ENCODE measurements around the gene VAMP1.
"Not testable (repeated sequence)": the region's sequence is repeated elsewhere in the genome, so short reads cannot be mapped to it uniquely, and the experiment has no call there.

VAMP1 gene

GRCh38 chr12:6469609-6470374, 685 bp downstream of the VAMP1 start:
- DNase-seq (ENCODE audit: low read depth in 3 of 3, low spot score in 1 of 3), result no peak

- no peak for DNase-seq (ENCODE audit: low read depth in 3 of 3, low spot score in 1 of 3)
Measured at GRCh38 chr12:6469092-6469491, 1.4 kb downstream of the VAMP1 start.

DNA sequence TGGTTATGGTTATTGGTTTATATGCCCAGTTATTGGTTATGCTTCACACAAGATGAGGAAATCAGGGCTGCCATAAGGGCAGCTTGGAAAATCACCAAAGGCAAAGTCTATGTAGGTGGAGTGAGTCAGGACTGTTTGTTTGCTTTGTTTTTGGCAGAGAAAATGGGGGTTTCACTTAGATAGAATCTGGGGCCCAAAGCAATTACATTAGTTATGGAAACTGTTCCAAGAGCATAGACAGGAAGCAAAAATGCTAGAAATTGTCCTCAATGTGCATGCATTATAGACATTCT, 2.2 kb downstream of the VAMP1 start:
- no peak for DNase-seq (ENCODE audit: low read depth in 3 of 3, low spot score in 1 of 3)

DNA sequence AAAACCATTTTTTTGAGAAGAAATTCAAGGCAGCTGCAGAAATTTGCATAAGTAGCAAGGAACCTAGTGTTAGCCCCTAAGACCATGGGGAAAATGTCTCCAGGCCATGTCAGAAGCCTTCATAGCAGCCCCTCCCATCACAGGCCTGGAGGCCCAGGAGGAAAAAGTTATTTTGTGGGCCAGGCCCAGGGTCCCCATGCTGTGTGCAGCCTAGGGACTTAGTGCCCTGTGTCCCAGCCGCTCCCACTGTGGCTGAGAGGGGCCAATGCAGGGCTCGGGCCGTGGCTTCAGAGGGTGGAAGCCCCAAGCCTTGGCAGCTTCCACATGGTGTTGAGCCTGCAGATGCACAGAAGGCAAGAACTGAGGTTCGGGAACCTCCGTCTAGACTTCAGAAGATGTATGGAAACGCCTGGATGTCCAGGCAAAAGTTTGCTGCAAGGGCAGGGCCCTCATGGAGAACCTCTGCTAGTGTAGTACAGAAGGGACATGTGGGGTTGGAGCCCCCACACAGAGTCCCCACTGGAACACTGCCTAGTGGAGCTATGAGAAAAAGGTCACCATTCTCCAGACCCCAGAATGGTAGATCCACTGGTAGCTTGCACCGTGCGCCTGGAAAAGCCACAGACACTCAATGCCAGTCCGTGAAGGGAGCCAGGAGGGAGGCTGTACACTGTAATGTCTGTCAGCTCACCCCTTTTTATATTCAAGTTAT, 2.8 kb downstream of the VAMP1 start:
- not testable (repeated sequence) for DNase-seq (ENCODE audit: low read depth in 3 of 3, low spot score in 1 of 3)

DNA sequence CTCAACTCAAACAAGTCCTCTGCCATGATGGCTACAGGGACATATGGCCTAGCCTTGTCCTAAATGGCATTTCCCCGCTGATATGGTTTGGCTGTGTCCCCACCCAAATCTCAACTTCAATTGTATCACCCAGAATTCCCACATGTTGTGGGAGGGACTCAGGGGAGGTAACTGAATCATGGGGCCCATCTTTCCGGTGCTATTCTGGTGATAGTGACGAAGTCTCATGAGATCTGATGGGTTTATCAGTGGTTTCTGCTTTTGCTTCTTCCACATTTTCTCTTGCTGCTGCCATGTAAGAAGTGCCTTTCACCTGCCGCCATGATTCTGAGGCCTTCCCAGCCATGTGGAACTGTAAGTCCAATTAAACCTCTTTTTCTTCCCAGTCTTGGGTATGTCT, 3.7 kb downstream of the VAMP1 start:
- not testable (repeated sequence) for DNase-seq (ENCODE audit: low read depth in 3 of 3, low spot score in 1 of 3)

DNA sequence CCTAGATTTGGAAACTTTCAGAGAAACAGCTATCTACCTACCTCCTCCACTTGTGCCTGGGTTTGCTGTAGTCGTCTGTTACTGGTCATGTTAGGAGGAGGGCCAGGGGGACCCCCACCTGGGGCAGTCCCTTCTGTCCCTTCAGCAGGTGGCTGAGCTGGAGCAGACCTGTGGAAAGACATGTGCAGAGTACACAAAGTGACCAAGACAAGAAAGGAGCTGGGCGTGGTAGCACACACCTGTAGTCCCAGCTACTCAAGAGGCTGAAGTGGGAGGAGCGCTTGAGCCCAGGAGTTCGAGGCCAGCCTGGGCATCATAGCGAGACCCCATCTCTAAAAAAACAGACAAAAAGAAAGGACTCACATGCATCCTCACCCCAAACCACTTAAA, 4.3 kb downstream of the VAMP1 start:
- DNase-seq (ENCODE audit: low read depth in 3 of 3, low spot score in 1 of 3), result no peak

- no peak for DNase-seq (ENCODE audit: low read depth in 3 of 3, low spot score in 1 of 3)
Measured at GRCh38 chr12:6465467-6466183, 4.9 kb downstream of the VAMP1 start.

DNA sequence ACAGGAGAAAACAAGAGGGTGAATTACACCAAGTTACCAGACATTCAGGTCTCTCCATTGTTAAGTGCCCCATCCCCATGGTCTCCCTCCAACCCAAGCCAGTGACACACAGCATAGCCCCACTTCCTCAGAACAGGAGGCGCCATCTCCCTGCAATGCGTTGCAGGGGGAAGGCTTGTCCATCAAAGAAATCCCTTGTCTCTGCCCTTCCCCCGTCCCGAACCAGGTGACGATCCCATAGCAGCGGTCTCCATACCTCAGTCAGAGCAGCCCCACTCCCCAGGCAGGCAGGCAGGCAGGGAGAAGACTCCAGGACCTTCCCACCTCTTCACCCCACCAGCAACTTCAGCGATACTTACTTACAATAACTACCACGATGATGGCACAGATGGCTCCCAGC, 5.9 kb downstream of the VAMP1 start:
- no peak for DNase-seq (ENCODE audit: low read depth in 3 of 3, low spot score in 1 of 3)

GRCh38 chr12:6463858-6464257, 6.6 kb downstream of the VAMP1 start:
- DNase-seq (ENCODE audit: low read depth in 3 of 3, low spot score in 1 of 3), result no peak

GRCh38 chr12:6463216-6463615, 7.3 kb downstream of the VAMP1 start:
- no peak for DNase-seq (ENCODE audit: low read depth in 3 of 3, low spot score in 1 of 3)

DNA sequence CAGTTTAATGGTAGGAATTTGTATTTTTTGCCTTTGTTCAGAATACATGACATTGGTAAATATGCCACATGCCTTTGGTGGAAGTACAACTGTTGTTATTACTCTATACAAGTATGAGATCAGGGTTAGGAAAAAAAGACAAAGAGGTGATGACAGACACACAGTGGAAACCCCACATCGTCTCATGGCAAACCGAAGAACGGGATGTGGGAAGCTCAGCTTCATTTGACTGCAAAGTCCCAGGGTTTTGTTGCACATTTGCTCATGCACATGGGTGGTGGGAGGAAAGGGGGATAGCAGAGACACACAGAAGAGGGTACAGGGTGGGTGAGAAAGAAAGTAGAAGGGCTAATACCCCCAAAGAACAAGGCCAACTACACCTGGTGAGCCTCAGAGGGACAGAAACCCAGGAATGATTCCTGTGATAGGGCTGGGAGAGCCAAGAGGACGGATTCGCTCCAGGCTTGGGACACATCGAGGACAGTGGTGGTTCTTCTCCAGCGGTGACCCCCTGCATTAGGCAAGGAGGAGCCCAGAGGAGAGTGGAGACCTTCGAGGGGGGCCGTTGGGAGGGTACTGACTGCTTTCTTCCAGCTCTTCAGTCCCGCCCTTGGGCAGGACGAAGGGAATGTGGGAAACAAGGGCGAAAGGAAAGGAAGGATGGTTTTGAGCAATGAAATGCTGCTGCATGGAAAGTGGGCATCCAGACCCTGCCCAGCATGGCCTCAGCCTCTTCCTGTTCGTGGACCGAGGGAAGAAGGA, 8.1 kb downstream of the VAMP1 start:
- no peak for DNase-seq (ENCODE audit: low read depth in 3 of 3, low spot score in 1 of 3)

GRCh38 chr12:6461401-6462233, 8.9 kb downstream of the VAMP1 start:
- peak in 2 of 3 donors; percentile 55 to 58 for DNase-seq (ENCODE audit: low read depth in 3 of 3, low spot score in 1 of 3)

DNA sequence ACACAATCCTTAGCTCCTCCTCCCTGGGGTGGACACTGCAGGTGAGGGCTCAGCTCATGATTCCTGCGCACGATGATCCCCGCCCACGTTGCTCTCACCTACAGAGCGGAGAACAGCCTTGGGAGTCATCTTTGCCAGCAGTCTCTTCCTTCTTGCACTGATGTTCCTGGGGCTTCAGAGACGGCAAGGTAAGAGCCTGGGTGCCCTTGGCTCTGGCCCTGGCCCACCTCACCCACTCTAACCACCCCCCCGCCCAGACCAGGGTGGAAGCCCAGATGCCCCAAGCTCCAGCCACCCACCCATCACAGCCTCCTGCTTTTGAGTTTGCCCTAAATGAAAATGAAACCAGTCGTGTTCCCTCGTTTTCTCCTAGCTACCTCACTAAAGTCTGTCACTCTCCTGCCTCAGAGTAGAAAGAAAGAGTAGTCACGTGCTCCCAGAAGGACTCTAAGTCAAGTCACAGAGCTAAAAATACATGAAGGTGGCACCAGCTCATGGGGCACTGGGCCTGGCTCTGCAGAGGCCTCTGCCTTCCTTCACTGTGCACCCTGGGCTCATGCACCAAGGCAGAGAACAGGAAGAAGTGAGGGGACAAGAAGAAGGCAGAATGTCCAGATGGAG, 9.6 kb downstream of the VAMP1 start:
- DNase-seq (ENCODE audit: low read depth in 3 of 3, low spot score in 1 of 3), result no peak

GRCh38 chr12:6459004-6459337, 11.5 kb downstream of the VAMP1 start:
- DNase-seq (ENCODE audit: low read depth in 3 of 3, low spot score in 1 of 3), result no peak

DNA sequence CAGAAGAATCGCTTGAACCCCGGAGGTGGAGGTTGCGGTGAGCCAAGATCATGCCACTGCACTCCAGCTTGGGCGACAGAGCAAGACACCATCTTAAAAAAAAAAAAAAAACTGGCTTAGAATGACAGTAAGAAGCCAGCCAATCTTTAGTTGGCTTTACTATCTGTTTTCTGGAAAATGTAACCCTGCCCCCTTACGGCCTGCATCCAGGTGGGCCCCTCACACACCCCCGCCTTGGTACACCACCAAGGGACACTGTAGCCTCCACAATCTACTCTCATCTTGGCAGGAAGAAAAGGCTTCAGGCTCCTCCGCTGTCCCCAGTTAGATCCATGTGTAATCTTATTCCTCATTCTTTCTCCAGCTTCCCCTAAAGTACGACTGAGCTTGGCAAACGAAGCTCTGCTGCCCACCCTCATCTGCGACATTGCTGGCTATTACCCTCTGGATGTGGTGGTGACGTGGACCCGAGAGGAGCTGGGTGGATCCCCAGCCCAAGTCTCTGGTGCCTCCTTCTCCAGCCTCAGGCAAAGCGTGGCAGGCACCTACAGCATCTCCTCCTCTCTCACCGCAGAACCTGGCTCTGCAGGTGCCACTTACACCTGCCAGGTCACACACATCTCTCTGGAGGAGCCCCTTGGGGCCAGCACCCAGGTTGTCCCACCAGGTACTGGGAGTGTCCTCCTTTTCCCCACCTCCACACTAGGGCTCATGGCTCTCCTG, 12.0 kb downstream of the VAMP1 start:
- no peak for DNase-seq (ENCODE audit: low read depth in 3 of 3, low spot score in 1 of 3)

- no peak for DNase-seq (ENCODE audit: low read depth in 3 of 3, low spot score in 1 of 3)
Measured at GRCh38 chr12:6457220-6457945, 13.1 kb downstream of the VAMP1 start.

DNA sequence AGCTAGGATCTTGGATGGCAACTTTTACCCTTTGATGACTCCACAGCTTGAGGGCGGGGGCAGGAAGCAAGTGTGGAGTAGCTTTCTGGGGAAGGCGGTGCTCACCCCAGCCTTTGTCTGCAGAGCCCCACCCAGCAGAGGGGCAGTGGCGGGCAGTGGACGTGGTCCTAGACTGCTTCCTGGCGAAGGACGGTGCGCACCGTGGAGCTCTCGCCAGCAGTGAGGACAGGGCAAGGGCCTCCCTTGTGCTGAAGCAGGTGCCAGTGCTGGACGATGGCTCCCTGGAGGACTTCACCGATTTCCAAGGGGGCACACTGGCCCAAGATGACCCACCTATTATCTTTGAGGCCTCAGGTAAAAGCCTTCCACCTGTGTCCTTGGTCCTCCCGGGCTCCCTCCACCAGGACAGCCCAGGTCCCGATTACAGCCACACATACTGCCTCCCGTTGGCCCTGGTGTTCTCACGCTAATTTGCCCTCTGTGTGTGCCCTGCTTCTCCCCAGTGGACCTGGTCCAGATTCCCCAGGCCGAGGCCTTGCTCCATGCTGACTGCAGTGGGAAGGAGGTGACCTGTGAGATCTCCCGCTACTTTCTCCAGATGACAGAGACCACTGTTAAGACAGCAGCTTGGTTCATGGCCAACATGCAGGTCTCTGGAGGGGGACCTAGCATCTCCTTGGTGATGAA, 17.4 kb downstream of the VAMP1 start:
- no peak for DNase-seq (ENCODE audit: low read depth in 3 of 3, low spot score in 1 of 3)

DNA sequence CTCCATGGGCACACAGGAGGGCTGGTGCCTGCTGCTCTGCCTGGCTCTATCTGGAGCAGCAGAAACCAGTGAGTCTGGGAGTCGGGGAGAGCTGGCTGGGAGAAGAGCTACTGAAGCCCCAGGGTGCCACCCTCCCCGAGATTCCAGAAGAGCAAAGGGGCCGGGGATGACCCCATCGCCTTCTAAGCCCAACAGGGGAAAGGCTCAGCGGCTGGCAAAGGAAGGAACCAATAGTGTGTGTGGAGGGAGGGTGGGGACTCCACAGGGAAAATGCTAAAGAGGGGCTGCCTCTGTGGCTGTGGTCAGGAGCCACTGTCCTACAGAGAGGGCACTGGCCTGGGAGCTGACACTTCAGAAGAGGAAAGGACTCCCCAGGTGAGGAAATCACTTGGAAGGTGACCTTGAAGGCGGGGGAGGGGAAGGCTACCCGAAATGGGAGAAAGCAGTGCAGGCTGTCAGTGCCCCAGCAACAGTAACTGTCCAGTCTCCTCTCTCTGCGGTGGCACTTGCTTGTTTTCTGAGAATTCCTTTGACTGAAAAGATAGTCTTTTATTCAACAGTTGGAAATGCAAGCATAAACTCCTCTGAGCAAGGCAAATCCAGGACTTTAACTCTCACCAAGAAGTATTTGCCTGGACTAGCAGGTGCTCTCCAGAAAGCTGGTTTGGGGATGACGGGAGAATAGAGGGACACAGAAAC, 18.1 kb downstream of the VAMP1 start:
- no peak for DNase-seq (ENCODE audit: low read depth in 3 of 3, low spot score in 1 of 3)
